HCT116 (cell line): ENCODE measurements around the gene NHSL1.

Experiments
- CBX3 ChIP-seq: IDR thresholded peaks from 2 replicates; pipeline ENCODE4 v1.6.1; 2012; ENCODE audit warnings: low read depth
- CEBPB ChIP-seq: IDR thresholded peaks from 2 replicates; pipeline ENCODE4 v1.6.1; 2012; ENCODE audit warnings: low read depth
- CTCF ChIP-seq, 3 experiments: fragments of 200-600 bp in 1 of 3; sonication (generic) in 1 of 3; IDR thresholded peaks in 2 of 3; conservative IDR thresholded peaks in 1 of 3; 2 replicates each; pipeline ENCODE4 v1.5.1; 2012 to 2017; ENCODE audit warnings: low read depth in 2 of 3, low read length in 2 of 3, antibody characterized with exemption in 1 of 3, borderline replicate concordance in 1 of 3, control low read depth in 1 of 3, mild to moderate bottlenecking in 1 of 3, mixed read lengths in 1 of 3, mixed run types in 1 of 3, moderate library complexity in 1 of 3; ENCODE audit not compliant: insufficient read depth in 1 of 3
- EZH2 ChIP-seq: fragments of 200-600 bp; sonication (generic); IDR thresholded peaks from 2 replicates; pipeline ENCODE4 v1.6.1; 2017; ENCODE audit warnings: antibody characterized with exemption, mixed run types
- JUND ChIP-seq: IDR thresholded peaks from 2 replicates; pipeline ENCODE4 v1.6.1; 2012
- MAX ChIP-seq: IDR thresholded peaks from 2 replicates; pipeline ENCODE4 v1.6.1; 2012
- POLR2A ChIP-seq: IDR thresholded peaks from 2 replicates; pipeline ENCODE4 v1.7.0; 2011; ENCODE audit warnings: borderline replicate concordance; ENCODE audit not compliant: insufficient read depth, insufficient read length; ENCODE audit errors: extremely low read depth
- RAD21 ChIP-seq: IDR thresholded peaks from 2 replicates; pipeline ENCODE4 v1.6.1; 2012; ENCODE audit warnings: low read depth, mild to moderate bottlenecking
- SIN3A ChIP-seq: IDR thresholded peaks from 2 replicates; pipeline ENCODE4 v1.6.1; 2012; ENCODE audit warnings: low read depth
- YY1 ChIP-seq: IDR thresholded peaks from 2 replicates; pipeline ENCODE4 v1.6.1; 2011; ENCODE audit warnings: low read length, low read depth, moderate library complexity, mild to moderate bottlenecking; ENCODE audit not compliant: insufficient replicate concordance; ENCODE audit errors: extremely low read depth
- ZBTB33 ChIP-seq: IDR thresholded peaks from 2 replicates; pipeline ENCODE4 v1.6.1; 2011; ENCODE audit warnings: mild to moderate bottlenecking, low read length, moderate library complexity; ENCODE audit not compliant: insufficient replicate concordance; ENCODE audit errors: extremely low read depth
- ZFX ChIP-seq: fragments of 450-650 bp; IDR thresholded peaks from 2 replicates; pipeline ENCODE4 v1.6.1; 2017
- TF ChIP-seq, protein P1 (sequence below): IDR thresholded peaks from 2 replicates; pipeline ENCODE4 v1.6.1; 2012

- TF ChIP-seq EZH2 (no peak), CTCF (IDR thresholded peaks at IDR 0.05 in 2 of 3, conservative IDR thresholded peaks at IDR 0.05 in 1 of 3; ENCODE audit: borderline replicate concordance in 1 of 3, insufficient read depth in 1 of 3, low read depth in 2 of 3, low read length in 2 of 3) (peak; percentile 54 to 57 (median 54)), YY1 (peak; percentile 56), CEBPB (no peak; the same call in 1 of the 2 replicates), SIN3A (peak; percentile 65), CBX3 (peak; percentile 53; the same call in 1 of the 2 replicates), ZBTB33 (no peak), MAX (peak; percentile 89), POLR2A (peak; percentile 39), ZFX (peak; percentile 90), JUND (peak; percentile 39; the same call in 1 of the 2 replicates), RAD21 (peak; percentile 72)
- TF ChIP-seq, protein P1, sequence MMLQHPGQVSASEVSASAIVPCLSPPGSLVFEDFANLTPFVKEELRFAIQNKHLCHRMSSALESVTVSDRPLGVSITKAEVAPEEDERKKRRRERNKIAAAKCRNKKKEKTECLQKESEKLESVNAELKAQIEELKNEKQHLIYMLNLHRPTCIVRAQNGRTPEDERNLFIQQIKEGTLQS = no peak
Observed at GRCh38 chr6:138403801-138404665, 95.3 kb downstream of the NHSL1 start, which contains the start of gene HEBP2.
